ENCODE measurements around the gene TENM3.
"Not testable (repeated sequence)": the region's sequence is repeated elsewhere in the genome, so short reads cannot be mapped to it uniquely, and the experiment has no call there.

The TENM3 gene

DNA sequence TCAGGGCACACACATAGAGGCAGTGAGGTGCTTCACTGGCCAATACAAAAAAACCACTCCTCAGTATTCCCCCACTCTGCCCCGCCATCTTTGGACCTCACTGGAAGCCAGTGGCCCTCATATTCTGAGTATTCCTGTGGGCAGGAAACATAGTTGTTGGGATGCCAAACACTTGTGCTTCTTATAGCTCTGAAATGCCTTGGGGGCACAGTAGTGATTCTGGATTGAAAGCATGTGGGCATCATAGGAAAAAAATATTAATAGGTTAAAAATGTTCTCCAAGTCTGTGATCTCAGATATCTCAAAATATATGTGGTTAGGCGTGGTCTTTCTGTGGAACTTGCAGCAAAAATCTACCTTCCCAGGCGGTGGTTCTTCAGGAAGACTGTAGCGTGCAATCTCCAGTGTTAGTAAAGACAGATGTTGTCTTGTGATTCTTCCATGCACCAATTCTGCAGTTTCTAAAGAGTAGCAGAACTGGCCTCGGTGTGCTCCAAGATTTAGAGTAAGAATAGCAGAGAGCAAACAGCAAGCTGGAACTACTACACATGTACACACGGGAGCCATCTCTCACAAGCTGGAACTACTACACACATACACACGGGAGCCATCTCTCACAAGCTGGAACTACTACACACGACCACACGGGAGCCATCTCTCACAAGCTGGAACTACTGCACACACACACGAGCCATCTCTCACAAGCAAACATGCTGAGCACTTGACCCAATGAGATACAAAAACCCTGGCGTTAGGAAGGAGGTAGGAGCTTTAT, 8.0 kb upstream of the TENM3 start:
- in situ Hi-C loops (cut with MboI; ENCODE audit: low sequenced_read_pairs): no loop called here
- DNase-seq (ENCODE audit: low spot score in 2 of 2): no peak

DNA sequence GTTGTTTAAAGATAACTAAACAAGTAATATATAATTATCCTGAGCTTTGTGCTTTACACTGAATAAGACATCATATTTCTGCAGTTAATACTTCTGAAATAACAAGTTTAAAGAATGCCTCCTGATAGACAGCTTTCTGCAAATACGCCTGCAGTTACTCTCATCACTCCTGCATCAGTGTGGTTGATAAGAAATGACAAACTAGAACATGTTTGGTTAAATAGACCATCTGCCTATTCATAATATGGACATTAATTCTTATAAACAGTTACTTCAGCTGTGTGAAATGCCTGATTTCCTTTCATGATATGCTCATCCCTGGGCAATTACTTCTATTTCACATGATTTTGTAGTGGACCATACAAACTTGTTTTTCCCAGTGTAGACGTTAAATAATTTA, 7.0 kb upstream of the TENM3 start:
- H3K36me3 ChIP-seq (replicated peaks): no peaks in the 10 kb centered on the region
- no peaks in the 10 kb centered on the region for H3K27me3 ChIP-seq (ENCODE audit: low read depth)
- no peak for DNase-seq (ENCODE audit: low spot score in 2 of 2)
- in situ Hi-C loops (cut with MboI; ENCODE audit: low sequenced_read_pairs): no loop called here
- no peak overlapping the region for H3K4me3 ChIP-seq
- peaks cover 39% of the 10 kb centered on the region for H3K4me1 ChIP-seq
- no peaks in the 10 kb centered on the region for H3K9me3 ChIP-seq

More for the DNA sequence above, 8.0 kb upstream of the TENM3 start:
- Histone ChIP-seq H3K4me1 (peaks cover 36% of the 10 kb centered on the region), H3K4me3 (no peak overlapping the region), H3K27me3 (ENCODE audit: low read depth) (no peaks in the 10 kb centered on the region), H3K36me3 (replicated peaks) (no peaks in the 10 kb centered on the region), H3K9me3 (no peaks in the 10 kb centered on the region)

DNA sequence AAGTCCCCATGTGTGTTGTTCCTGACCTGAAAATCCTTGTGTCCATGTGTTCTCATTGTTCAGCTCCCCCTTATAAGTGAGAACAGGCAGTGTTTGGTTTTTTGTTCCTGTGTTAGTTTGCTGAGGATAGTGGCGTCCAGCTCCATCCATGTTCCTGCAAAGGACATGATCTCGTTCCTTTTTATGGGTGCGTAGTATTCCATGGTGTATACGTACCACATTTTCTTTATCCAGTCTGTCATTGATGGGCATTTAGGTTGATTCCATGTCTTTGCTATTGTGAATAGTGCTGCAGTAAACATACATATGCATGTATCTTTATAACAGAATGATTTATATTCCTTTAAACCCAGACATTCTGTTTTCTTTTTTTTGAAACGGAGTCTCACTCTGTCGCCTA, 6.2 kb upstream of the TENM3 start:
- DNase-seq (ENCODE audit: low spot score in 2 of 2); H3K9me3 ChIP-seq; H3K36me3 ChIP-seq (replicated peaks); H3K27me3 ChIP-seq (ENCODE audit: low read depth); H3K4me3 ChIP-seq; in situ Hi-C loops (cut with MboI; ENCODE audit: low sequenced_read_pairs): not testable (repeated sequence)
- peaks cover 32% of the 10 kb centered on the region for H3K4me1 ChIP-seq

GRCh38 chr4:182238355-182238931, 4.8 kb upstream of the TENM3 start:
- no peaks in the 10 kb centered on the region for H3K36me3 ChIP-seq (replicated peaks)
- H3K9me3 ChIP-seq: no peaks in the 10 kb centered on the region
- H3K27me3 ChIP-seq (ENCODE audit: low read depth): no peaks in the 10 kb centered on the region
- DNase-seq (ENCODE audit: low spot score in 2 of 2): peak in 1 of 2 experiments; percentile 47
- no peak overlapping the region for H3K4me3 ChIP-seq
- peaks cover 34% of the 10 kb centered on the region for H3K4me1 ChIP-seq
- in situ Hi-C loops (cut with MboI; ENCODE audit: low sequenced_read_pairs): no loop called here

GRCh38 chr4:182240161-182241130, 2.8 kb upstream of the TENM3 start:
- Histone ChIP-seq H3K36me3 (replicated peaks) (no peaks in the 10 kb centered on the region), H3K9me3 (no peaks in the 10 kb centered on the region), H3K4me1 (peaks cover 41% of the 10 kb centered on the region), H3K27me3 (ENCODE audit: low read depth) (no peaks in the 10 kb centered on the region), H3K4me3 (no peak overlapping the region)
- in situ Hi-C loops (cut with MboI; ENCODE audit: low sequenced_read_pairs): no loop called here
- peak in 1 of 2 experiments; percentile 32 for DNase-seq (ENCODE audit: low spot score in 2 of 2)

DNA sequence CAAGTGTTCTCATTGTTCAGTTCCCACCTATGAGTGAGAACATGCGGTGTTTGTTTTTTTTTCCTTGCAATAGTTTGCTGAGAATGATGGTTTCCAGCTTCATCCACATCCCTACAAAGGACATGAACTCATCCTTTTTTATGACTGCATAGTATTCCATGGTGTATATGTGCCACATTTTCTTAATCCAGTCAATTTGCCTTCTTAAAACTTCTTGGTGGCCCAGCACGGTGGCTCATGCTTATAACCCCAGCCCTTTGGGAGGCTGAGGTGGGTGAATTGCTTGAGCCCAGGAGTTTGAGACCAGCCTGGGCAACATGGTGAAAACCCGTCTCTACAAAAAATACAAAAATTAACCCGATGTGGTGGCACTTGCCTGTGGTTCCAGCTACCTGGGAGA, 942 bp upstream of the TENM3 start:
- in situ Hi-C loops (cut with MboI; ENCODE audit: low sequenced_read_pairs): not testable (repeated sequence)
- H3K4me1 ChIP-seq: peaks cover 57% of the 10 kb centered on the region

DNA sequence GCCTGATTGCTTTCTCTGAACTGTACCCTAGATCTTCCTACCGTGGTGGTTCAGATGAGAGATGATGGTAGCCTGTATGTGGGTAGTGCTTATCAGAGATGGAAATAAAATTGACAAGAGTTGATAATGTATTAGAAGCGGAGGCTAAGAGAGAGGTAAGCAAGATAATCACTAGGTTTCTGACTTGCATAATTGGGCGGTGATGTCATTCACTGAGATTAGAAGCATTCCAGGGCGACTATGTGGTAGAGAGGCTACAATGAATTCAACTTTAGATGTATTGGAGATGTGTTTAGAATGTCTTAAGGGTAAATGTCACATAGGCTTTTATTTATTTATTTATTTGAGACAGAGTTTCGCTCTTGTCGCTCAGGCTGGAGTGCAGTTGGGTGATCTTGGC, 415 bp upstream of the TENM3 start:
- Histone ChIP-seq H3K9me3 (no peaks in the 10 kb centered on the region), H3K4me3 (no peak overlapping the region), H3K27me3 (ENCODE audit: low read depth) (no peaks in the 10 kb centered on the region), H3K4me1 (peaks cover 57% of the 10 kb centered on the region), H3K36me3 (replicated peaks) (no peaks in the 10 kb centered on the region)
- in situ Hi-C loops (cut with MboI; ENCODE audit: low sequenced_read_pairs): no loop called here
- DNase-seq (ENCODE audit: low spot score in 2 of 2): no peak

More for the DNA sequence above, 942 bp upstream of the TENM3 start:
- not testable (repeated sequence) for H3K9me3 ChIP-seq; DNase-seq (ENCODE audit: low spot score in 2 of 2); H3K27me3 ChIP-seq (ENCODE audit: low read depth); H3K4me3 ChIP-seq; H3K36me3 ChIP-seq (replicated peaks)

GRCh38 chr4:182245041-182245440, 1.8 kb downstream of the TENM3 start:
- H3K4me3 ChIP-seq: no peak overlapping the region
- in situ Hi-C loops (cut with MboI; ENCODE audit: low sequenced_read_pairs): no loop called here
- peaks cover 35% of the 10 kb centered on the region for H3K4me1 ChIP-seq
- DNase-seq (ENCODE audit: low spot score in 2 of 2): no peak
- no peaks in the 10 kb centered on the region for H3K36me3 ChIP-seq (replicated peaks)
- H3K9me3 ChIP-seq: no peaks in the 10 kb centered on the region
- H3K27me3 ChIP-seq (ENCODE audit: low read depth): no peaks in the 10 kb centered on the region

DNA sequence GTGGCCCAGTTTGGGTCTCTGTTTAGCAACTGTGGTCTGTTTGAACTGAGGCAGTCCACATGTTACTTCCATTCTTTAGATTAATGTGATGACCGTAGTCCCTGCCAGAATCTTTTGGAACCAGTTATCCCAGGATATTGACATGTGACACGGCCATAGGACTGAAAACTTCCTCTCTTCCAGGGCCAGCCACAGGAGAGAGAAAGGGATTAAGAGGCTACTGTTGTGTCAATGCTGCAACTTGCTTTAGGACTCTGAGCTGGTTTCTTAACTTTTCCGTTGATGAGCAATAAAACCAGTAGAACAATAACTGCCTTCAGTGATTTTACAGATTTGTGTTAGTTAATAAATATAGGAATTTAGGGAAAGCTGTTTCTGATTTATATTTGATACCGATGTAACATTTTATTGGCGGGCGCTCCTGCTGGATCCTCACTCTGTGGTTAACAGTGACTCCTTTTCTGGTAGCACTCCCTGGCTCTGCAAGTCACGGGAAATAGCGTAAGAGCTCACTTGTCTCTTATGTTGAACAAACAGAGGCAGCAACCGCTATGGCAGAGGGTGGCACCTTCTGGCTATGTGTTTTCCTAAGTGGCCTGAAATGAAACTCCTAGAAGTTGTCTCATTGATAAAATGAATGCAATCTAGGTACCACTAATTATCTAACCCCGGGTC, 2.5 kb downstream of the TENM3 start:
- peak in 1 of 2 experiments; percentile 26 for DNase-seq (ENCODE audit: low spot score in 2 of 2)
- Histone ChIP-seq H3K27me3 (ENCODE audit: low read depth) (no peaks in the 10 kb centered on the region), H3K4me1 (peaks cover 32% of the 10 kb centered on the region), H3K9me3 (no peaks in the 10 kb centered on the region), H3K4me3 (no peak overlapping the region), H3K36me3 (replicated peaks) (no peaks in the 10 kb centered on the region)
- in situ Hi-C loops (cut with MboI; ENCODE audit: low sequenced_read_pairs): no loop called here

DNA sequence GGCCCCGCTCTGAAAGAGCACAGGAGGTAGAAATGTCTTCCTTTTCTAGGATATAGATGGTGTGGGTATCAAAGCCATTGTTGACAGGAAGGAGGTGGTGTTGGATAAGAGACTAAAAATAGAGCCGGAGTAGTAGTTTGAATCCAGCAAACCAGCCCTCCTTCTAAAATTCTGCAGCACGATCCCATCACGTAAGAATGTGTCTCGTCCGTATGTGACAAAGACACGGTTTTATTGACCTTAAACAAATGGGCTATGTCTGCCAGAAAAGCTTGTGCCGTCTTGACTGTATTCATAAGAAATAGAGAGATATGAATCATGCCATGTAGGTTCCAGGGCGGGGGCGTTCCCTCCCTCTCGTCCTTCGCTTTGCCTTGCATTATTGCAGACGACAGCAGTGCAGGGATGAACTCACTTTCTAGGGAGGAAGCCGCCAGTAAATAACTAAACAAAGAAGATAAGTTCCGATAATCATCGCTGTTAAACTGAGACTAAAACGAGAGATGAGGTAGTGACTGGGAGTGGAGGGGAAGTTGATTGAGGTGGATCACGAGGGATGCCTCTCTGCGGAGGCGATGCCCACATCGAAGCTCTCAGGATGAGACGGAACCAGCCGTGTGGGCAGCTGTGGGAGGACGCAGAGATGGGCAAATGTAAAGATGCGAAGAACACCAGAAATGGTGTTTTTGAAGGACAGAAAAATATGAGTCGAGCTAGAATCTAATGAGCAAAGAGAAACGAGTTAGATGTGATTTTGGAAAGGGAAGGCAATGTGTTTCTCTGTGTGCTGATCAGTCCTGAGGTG, 3.4 kb downstream of the TENM3 start:
- no peak overlapping the region for H3K4me3 ChIP-seq
- H3K36me3 ChIP-seq (replicated peaks): no peaks in the 10 kb centered on the region
- in situ Hi-C loops (cut with MboI; ENCODE audit: low sequenced_read_pairs): no loop called here
- no peaks in the 10 kb centered on the region for H3K27me3 ChIP-seq (ENCODE audit: low read depth)
- H3K9me3 ChIP-seq: no peaks in the 10 kb centered on the region
- peaks cover 38% of the 10 kb centered on the region for H3K4me1 ChIP-seq
- no peak for DNase-seq (ENCODE audit: low spot score in 2 of 2)

GRCh38 chr4:182248295-182248694, 5.1 kb downstream of the TENM3 start:
- Histone ChIP-seq H3K4me1 (peaks cover 47% of the 10 kb centered on the region), H3K27me3 (ENCODE audit: low read depth) (no peaks in the 10 kb centered on the region), H3K4me3 (no peak overlapping the region), H3K9me3 (no peaks in the 10 kb centered on the region), H3K36me3 (replicated peaks) (no peaks in the 10 kb centered on the region)
- DNase-seq (ENCODE audit: low spot score in 2 of 2): no peak
- in situ Hi-C loops (cut with MboI; ENCODE audit: low sequenced_read_pairs): no loop called here

- in situ Hi-C loops (cut with MboI; ENCODE audit: low sequenced_read_pairs): no loop called here
- H3K27me3 ChIP-seq (ENCODE audit: low read depth): no peaks in the 10 kb centered on the region
- peaks cover 59% of the 10 kb centered on the region for H3K4me1 ChIP-seq
- H3K36me3 ChIP-seq (replicated peaks): no peaks in the 10 kb centered on the region
- no peaks in the 10 kb centered on the region for H3K9me3 ChIP-seq
- DNase-seq (ENCODE audit: low spot score in 2 of 2): no peak
- no peak overlapping the region for H3K4me3 ChIP-seq
Observed at GRCh38 chr4:182250446-182250845, 7.2 kb downstream of the TENM3 start.

- Histone ChIP-seq H3K36me3 (replicated peaks) (no peaks in the 10 kb centered on the region), H3K9me3 (no peaks in the 10 kb centered on the region), H3K4me3 (no peak overlapping the region), H3K4me1 (peaks cover 57% of the 10 kb centered on the region), H3K27me3 (ENCODE audit: low read depth) (no peaks in the 10 kb centered on the region)
- DNase-seq (ENCODE audit: low spot score in 2 of 2): no peak
- in situ Hi-C loops (cut with MboI; ENCODE audit: low sequenced_read_pairs): no loop called here
Observed at GRCh38 chr4:182251116-182251515, 7.9 kb downstream of the TENM3 start.
